ENCODE data around the gene MAN1C1.

GRCh38 chr1:25657883-25658760 is 41.5 kb downstream of the MAN1C1 start:
- TF ChIP-seq, protein P1, sequence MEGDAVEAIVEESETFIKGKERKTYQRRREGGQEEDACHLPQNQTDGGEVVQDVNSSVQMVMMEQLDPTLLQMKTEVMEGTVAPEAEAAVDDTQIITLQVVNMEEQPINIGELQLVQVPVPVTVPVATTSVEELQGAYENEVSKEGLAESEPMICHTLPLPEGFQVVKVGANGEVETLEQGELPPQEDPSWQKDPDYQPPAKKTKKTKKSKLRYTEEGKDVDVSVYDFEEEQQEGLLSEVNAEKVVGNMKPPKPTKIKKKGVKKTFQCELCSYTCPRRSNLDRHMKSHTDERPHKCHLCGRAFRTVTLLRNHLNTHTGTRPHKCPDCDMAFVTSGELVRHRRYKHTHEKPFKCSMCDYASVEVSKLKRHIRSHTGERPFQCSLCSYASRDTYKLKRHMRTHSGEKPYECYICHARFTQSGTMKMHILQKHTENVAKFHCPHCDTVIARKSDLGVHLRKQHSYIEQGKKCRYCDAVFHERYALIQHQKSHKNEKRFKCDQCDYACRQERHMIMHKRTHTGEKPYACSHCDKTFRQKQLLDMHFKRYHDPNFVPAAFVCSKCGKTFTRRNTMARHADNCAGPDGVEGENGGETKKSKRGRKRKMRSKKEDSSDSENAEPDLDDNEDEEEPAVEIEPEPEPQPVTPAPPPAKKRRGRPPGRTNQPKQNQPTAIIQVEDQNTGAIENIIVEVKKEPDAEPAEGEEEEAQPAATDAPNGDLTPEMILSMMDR (conservative IDR thresholded peaks at IDR 0.05) = no peak
- no peak for TF ChIP-seq ZFX (IDR thresholded peaks at IDR 0.05)

Measured in C4-2B (cell line).